ENCODE results near the gene TAF10.

Gene TAF10

GRCh38 chr11:6607190-6607795, 4.7 kb downstream of the TAF10 start:
- DNase-seq (ENCODE audit: low spot score) = no peak

DNA sequence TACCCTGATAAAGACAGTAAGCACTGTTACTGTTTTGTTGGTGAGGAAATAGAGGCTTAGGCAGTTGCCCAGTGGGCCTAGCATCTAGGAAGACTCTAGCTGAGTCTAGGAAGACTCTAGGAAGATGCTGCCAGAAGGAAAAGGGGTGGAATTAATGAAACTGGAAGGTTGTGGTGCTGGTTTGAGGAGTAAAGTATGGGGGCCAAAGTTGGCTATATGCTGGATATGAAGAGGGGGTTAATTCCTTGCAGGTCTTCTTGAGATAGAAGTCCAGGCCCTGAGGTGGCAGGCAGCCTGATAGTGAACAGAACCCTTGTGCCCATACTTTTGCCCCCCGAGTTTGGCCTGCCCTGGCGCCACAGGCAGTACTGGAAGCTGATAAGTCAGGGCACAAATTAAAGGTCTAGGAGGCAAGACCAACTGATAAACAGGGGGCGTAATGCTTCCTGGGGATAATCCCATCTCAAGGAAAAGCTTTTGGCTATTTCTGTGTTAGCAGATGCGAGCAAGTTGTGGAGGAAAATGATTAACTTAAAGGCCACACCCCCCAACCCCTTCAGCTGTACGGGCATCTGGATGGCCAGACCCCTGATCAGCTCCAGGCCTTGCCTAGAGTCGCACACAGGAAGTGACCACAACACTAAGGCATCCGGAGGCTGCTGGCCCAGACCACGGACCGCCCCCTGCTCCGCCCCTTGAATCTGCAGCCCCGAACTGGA, 5.4 kb downstream of the TAF10 start:
- DNase-seq (ENCODE audit: low spot score) = no peak

- DNase-seq (ENCODE audit: low spot score) = no peak
These were observed 7.2 kb downstream of the TAF10 start for GRCh38 chr11:6604790-6605189.

DNA sequence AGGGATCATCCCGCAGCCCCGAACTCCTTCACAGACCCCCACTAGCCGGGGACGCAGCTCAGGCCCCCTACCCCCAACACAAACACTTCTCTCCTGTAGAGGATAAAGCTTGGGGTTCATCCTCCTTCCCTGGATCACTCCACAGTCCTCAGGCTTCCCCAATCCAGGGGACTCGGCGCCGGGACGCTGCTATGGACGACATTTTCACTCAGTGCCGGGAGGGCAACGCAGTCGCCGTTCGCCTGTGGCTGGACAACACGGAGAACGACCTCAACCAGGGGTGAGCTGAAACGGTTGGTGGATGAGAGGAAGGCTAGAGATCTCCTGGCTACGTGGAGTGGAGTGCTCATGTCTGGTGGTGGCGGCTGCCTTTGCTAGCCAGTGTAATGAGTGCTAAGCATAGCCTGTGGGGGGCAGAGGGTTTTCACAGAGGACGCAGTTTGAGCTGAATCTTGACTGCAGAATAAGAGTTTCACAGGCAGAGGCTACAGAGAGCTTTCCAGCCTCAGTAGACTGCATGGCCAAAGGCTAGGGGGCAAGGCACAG, 7.9 kb downstream of the TAF10 start:
- DNase-seq (ENCODE audit: low spot score) = peak; percentile 77

GRCh38 chr11:6603287-6604080, 8.5 kb downstream of the TAF10 start, which contains the start of the genes ILK and RRP8:
Gene ILK, plus strand, starts transcription at chr11:6603774. Its CDS starts 498 bp downstream, at chr11:6604272.
Gene RRP8, minus strand, starts transcription at chr11:6603616. Its CDS starts 114 bp downstream, at chr11:6603502.
- DNase-seq (ENCODE audit: low spot score) = peak; percentile 90

DNA sequence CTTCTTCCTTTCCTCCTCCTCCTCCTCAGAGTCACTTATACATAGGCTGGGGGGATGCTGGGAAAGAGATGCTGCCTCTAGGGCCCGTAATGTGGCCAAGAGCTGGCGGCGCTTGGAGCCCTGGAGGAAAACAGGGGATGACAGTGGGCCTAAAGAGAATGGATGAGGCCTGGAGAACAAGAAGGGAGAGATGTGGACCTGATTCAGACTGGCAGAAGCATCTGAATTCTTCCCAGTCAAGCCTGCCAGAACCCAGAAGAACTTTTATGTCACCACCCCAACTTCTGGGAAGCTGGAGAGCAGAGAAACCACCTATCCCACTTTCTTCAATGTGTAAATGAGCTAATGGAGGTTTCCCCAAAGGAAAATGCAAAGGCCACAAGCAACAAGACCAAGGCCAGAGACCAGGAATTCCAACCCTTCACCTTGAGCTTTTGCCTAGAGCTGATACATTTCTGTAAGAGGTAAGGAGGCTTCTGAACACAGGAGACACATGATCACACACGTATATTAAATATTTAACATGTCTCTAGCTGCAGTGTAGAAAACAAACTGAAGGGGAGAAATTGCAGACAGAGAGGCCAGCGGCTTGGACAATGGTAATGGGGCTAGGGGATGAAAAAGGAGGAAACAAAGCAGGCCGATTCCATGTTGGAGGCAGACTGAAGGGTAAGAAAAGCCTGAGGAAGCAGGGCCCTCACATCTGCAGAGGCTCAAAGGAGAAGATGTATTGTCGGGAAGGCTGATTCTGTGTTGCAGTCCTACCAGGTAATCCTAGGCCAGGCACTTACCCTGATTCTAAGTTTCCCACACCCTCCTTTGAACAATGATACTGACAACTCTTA, 9.7 kb downstream of the TAF10 start:
- DNase-seq (ENCODE audit: low spot score) = no peak

DNA sequence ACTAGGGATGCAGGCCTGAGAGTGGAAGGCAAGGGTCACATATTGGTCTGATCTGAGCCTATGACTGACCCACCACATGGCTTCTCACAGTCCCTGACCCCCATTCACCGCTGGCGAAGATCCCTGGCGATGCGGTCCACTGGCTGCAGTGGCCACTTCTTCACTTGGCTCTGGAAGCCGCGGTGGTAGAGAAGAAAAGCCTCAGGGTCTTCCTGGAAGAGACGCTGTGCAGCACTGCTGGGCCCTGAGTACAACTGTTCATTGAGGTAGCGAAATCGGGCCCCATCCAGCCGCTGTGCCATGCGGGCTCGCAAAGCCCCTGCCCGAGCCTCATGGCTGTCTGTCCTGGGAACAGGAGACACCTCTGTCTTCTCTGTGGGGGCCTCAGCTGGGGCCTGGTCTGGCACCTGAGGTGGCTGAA, 11.0 kb downstream of the TAF10 start:
- no peak for DNase-seq (ENCODE audit: low spot score)

- DNase-seq (ENCODE audit: low spot score) = no peak
These were observed 12.1 kb downstream of the TAF10 start for GRCh38 chr11:6599881-6600390.

GRCh38 chr11:6599449-6599848, 12.6 kb downstream of the TAF10 start:
- DNase-seq (ENCODE audit: low spot score) = no peak

GRCh38 chr11:6598555-6598954, 13.5 kb downstream of the TAF10 start:
- no peak for DNase-seq (ENCODE audit: low spot score)

GRCh38 chr11:6596239-6596877, 15.7 kb downstream of the TAF10 start:
- no peak for DNase-seq (ENCODE audit: low spot score)

DNA sequence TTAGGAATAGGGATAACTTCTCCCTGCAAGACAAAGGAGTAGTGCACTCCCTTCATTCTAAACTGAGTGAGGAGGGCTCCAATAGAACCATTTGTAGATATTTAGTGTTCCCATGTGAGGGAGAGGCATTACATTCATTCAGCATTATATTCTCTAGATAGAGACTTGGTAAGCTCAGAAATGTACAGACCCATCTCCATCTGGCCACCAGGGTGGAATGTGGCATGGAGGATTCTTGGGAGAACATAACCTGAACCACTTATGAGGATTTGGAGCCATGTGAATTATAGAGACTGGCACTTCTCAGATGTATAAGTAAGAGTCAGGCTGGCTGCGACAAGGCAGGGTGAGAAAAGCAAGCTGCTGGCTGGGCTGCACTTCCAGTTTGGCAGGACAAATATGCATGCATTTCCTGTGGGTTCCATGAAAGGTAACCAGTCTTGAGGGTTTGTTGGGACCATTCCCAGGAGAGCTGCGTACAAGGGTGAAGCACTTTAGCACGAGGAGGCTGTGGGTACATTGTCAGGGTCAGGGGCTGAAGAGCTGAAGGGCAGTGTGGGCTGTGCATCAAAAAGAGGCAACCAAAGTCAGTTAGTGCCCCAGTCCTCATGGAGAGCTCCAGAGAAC, 17.8 kb downstream of the TAF10 start:
- DNase-seq (ENCODE audit: low spot score) = no peak

DNA sequence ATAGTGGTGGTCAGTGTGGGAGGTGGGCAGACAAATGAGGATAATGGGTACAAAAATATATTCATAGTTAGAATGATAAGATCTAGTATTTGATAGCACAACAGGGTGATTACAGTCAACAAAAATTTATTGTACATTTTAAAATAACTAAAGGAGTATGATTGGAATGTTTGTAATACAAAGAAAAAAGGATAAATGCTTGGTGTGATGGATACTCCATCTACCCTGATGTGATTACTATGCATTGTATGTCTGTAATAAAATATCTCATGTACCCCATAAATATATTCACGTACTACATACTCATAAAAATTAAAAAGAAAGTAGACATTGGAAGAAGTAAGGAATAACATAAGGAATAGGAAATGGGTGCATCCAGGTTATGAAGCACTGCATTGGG, 24.0 kb downstream of the TAF10 start:
- DNase-seq (ENCODE audit: low spot score) = no peak

DNA sequence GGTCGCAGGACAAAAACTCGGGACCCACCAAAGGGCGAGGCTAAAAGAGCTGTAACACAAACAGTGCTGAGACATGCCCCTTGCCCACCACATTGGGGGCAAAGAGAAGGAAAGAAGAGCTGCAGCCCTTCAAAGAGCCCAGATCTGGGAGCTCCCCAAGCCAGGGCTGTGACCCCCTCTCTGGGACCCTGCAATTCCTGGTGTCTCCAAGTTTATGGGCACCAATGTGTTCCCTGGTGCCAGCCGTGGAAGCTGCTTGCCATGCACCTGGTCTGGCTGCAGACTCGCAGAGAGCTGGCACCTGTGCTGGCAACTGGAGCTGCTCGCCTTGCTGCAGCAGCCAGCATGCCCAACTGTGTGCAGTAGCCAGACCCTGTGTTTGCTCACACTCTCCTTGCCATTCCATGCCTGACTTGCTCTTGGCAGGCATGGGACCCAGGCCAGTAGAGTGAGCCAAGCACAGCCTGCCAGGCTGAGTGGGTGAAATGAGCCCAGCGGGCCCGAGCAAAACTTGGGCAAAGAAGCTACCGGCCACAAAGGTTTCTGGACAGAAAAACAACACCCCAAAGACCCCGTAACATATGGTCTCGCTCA, 24.6 kb downstream of the TAF10 start:
- no peak for DNase-seq (ENCODE audit: low spot score)

GRCh38 chr11:6586434-6587359, 25.3 kb downstream of the TAF10 start:
- DNase-seq (ENCODE audit: low spot score) = no peak

GRCh38 chr11:6584528-6584927, 27.5 kb downstream of the TAF10 start:
- no peak for DNase-seq (ENCODE audit: low spot score)

GRCh38 chr11:6583584-6583983, 28.4 kb downstream of the TAF10 start:
- DNase-seq (ENCODE audit: low spot score) = no peak

- DNase-seq (ENCODE audit: low spot score) = no peak
These were observed 32.3 kb downstream of the TAF10 start for GRCh38 chr11:6579681-6580080.

DNA sequence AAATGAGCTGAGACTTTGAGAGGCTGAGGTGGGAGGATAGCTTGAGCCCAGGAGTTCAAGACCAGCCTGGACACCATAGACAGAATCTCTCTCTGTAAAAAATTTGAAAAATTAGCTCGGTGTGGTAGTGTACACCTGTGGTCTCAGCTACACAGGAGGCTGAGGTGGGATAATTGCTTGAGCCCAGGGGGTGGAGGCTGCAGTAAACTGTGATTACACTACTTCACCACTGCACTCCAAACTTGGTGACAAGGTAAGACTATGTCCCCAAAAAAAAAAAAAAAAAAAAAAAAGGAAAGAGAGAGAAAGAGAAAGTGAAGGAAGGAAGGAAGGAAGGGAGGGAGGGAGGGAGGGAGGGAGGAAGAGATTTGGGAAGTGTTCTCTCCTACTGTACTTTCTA, 33.9 kb downstream of the TAF10 start:
- DNase-seq (ENCODE audit: low spot score) = no peak

Measured in hematopoietic multipotent progenitor cell treated with erythropoietin and hydrocortisone succinate and interleukin-3 and kit ligand, for 17 days (in vitro differentiated cells).